Measurements from ENCODE around the gene GNRHR. TPM values are rescaled to one million over a fixed set of nuclear protein-coding genes. Genes with fewer than 3 reads are reported as not detected.

GNRHR gene
- polyA plus RNA-seq, 1 donor (not counting 4 experiments of a cell fraction or from before 2014, with no cell fraction given) = 0.24 TPM

DNA sequence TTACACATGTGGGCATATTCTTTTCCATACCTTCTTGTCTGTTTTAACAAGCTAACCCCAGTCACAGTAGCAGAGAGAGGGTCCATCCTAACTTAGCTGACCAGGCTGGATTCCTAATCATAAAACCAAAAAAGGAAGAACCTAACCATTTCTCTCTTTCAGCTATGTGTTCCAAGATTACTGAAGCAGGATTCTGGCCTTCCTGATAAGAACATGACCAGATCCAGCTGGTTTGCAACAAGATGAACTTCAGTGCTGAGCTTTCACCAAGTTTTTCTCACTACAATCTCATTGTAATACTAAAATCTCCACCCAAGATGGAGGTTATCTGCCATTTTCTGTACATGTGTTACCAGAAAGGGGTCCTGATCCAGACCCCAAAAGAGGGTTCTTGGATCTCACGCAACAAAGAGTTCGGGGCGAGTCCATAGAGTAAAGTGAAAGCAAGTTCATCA is 32.8 kb downstream of the GNRHR start:
- peak overlapping the region in 1 of 3 experiments; percentile 38 for H3K4me3 ChIP-seq (ENCODE audit: control insufficient read depth in 2 of 3, extremely low read depth in 1 of 3, insufficient read depth in 2 of 3, low read depth in 1 of 3, low read length in 3 of 3)
- H3K79me2 ChIP-seq (ENCODE audit: control insufficient read depth, insufficient read depth, low read length) = peaks cover 11% of the 10 kb centered on the region
- H3K27me3 ChIP-seq (ENCODE audit: control insufficient read depth, extremely low read depth, insufficient read depth, low read length) = no peaks in the 10 kb centered on the region
- peak overlapping the region; percentile 82 for H3K27ac ChIP-seq (ENCODE audit: control insufficient read depth, insufficient read depth, low read length)
- peaks cover 17 to 19% of the 10 kb centered on the region in 2 experiments for H3K36me3 ChIP-seq (ENCODE audit: control insufficient read depth in 2 of 2, extremely low read depth in 1 of 2, insufficient read depth in 2 of 2, low read length in 2 of 2)
- peaks cover 49% of the 10 kb centered on the region for H3K4me1 ChIP-seq (ENCODE audit: control insufficient read depth, extremely low read depth, insufficient read depth, low read length)
- TF ChIP-seq, protein P1, sequence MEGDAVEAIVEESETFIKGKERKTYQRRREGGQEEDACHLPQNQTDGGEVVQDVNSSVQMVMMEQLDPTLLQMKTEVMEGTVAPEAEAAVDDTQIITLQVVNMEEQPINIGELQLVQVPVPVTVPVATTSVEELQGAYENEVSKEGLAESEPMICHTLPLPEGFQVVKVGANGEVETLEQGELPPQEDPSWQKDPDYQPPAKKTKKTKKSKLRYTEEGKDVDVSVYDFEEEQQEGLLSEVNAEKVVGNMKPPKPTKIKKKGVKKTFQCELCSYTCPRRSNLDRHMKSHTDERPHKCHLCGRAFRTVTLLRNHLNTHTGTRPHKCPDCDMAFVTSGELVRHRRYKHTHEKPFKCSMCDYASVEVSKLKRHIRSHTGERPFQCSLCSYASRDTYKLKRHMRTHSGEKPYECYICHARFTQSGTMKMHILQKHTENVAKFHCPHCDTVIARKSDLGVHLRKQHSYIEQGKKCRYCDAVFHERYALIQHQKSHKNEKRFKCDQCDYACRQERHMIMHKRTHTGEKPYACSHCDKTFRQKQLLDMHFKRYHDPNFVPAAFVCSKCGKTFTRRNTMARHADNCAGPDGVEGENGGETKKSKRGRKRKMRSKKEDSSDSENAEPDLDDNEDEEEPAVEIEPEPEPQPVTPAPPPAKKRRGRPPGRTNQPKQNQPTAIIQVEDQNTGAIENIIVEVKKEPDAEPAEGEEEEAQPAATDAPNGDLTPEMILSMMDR (optimal IDR thresholded peaks at IDR 0.05 in 1 of 3, IDR thresholded peaks at IDR 0.05 in 1 of 3, conservative IDR thresholded peaks at IDR 0.05 in 1 of 3; ENCODE audit: extremely low read depth in 1 of 3, insufficient read depth in 2 of 3, low read length in 3 of 3) = no peak
- no peak for TF ChIP-seq EZH2 (IDR thresholded peaks at IDR 0.05; ENCODE audit: low read length)
- no peak for DNase-seq (ENCODE audit: low read depth, low spot score)
- no peak overlapping the region for H2AFZ ChIP-seq (ENCODE audit: control insufficient read depth, low read length)
- peak overlapping the region; percentile 62 for H3K4me2 ChIP-seq (ENCODE audit: control insufficient read depth, extremely low read depth, insufficient read depth, low read depth, low read length)
- peak overlapping the region; percentile 31 for H3K9ac ChIP-seq (ENCODE audit: control insufficient read depth, extremely low read depth, insufficient read depth, low read length)
- dilution Hi-C loops (cut with MboI; ENCODE audit: extremely low pct_ligation_motif_present, low sequenced_read_pairs) = no loop called here
- no peak for FAIRE-seq
- H3K9me1 ChIP-seq (ENCODE audit: control insufficient read depth, extremely low read depth, insufficient read depth, low read length) = no peaks in the 10 kb centered on the region
- H4K20me1 ChIP-seq (ENCODE audit: control insufficient read depth, extremely low read depth, insufficient read depth, low read length) = no peaks in the 10 kb centered on the region
- no peaks in the 10 kb centered on the region for H3K9me3 ChIP-seq (ENCODE audit: control insufficient read depth, low read depth, low read length)

DNA sequence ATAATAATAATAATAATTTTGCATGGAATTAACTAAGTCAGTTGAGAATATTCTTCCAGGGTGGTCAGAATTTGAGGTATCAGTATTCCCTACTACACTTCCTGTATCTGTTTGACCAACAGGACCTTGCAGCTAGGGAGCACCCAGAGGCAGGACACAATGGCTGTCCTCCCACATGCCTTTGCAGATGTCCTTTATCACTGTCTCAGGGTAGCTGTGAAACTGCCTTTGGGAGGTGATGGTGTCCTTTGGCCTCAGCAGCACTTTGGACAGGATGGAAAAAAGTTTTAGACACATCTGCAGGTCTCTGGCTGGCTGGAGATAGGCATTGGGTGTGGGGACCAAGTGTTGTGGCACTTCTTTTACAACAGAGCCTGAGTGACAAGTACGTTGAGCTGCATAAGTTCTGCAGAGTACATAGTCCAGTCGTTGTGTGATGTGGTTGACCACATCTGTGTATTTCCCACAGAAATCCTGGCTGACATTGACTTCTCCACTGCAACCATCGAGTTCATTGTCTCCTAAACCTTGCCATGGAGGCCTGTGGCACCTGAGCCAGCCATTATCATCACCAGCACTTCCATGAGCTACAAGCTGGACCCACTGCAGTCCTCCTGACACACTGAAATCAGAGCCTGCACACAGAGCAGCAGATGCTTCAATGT is 34.1 kb downstream of the GNRHR start:
- H3K9me1 ChIP-seq (ENCODE audit: control insufficient read depth, extremely low read depth, insufficient read depth, low read length) = no peaks in the 10 kb centered on the region
- H3K9ac ChIP-seq (ENCODE audit: control insufficient read depth, extremely low read depth, insufficient read depth, low read length) = no peak overlapping the region
- H3K27ac ChIP-seq (ENCODE audit: control insufficient read depth, insufficient read depth, low read length) = no peak overlapping the region
- H4K20me1 ChIP-seq (ENCODE audit: control insufficient read depth, extremely low read depth, insufficient read depth, low read length) = no peaks in the 10 kb centered on the region
- DNase-seq (ENCODE audit: low read depth, low spot score) (no peak), FAIRE-seq (peak; percentile 23)
- H3K36me3 ChIP-seq (ENCODE audit: control insufficient read depth in 2 of 2, extremely low read depth in 1 of 2, insufficient read depth in 2 of 2, low read length in 2 of 2) = peaks cover 19 to 23% of the 10 kb centered on the region in 2 experiments
- TF ChIP-seq, protein P1 (optimal IDR thresholded peaks at IDR 0.05 in 1 of 3, IDR thresholded peaks at IDR 0.05 in 1 of 3, conservative IDR thresholded peaks at IDR 0.05 in 1 of 3; ENCODE audit: extremely low read depth in 1 of 3, insufficient read depth in 2 of 3, low read length in 3 of 3) = no peak
- no peak for TF ChIP-seq EZH2 (IDR thresholded peaks at IDR 0.05; ENCODE audit: low read length)
- H2AFZ ChIP-seq (ENCODE audit: control insufficient read depth, low read length) = no peak overlapping the region
- H3K27me3 ChIP-seq (ENCODE audit: control insufficient read depth, extremely low read depth, insufficient read depth, low read length) = no peaks in the 10 kb centered on the region
- H3K4me1 ChIP-seq (ENCODE audit: control insufficient read depth, extremely low read depth, insufficient read depth, low read length) = peaks cover 37% of the 10 kb centered on the region
- peaks cover 19% of the 10 kb centered on the region for H3K79me2 ChIP-seq (ENCODE audit: control insufficient read depth, insufficient read depth, low read length)
- no peak overlapping the region for H3K4me2 ChIP-seq (ENCODE audit: control insufficient read depth, extremely low read depth, insufficient read depth, low read depth, low read length)
- no peak overlapping the region for H3K4me3 ChIP-seq (ENCODE audit: control insufficient read depth in 2 of 3, extremely low read depth in 1 of 3, insufficient read depth in 2 of 3, low read depth in 1 of 3, low read length in 3 of 3)
- H3K9me3 ChIP-seq (ENCODE audit: control insufficient read depth, low read depth, low read length) = no peaks in the 10 kb centered on the region
- dilution Hi-C loops (cut with MboI; ENCODE audit: extremely low pct_ligation_motif_present, low sequenced_read_pairs) = no loop called here
